Kidney capillary endothelial cell (primary cell): ENCODE data around the gene PPP1R7.
"Not testable (repeated sequence)": the region's sequence is repeated elsewhere in the genome, so short reads cannot be mapped to it uniquely, and the experiment has no call there.

Source experiments
- DNase-seq: peaks from one replicate; pipeline ENCODE4 v3.0.0-alpha.2; 2018; ENCODE audit warnings: low spot score

Gene PPP1R7

GRCh38 chr2:241149925-241150659 lies at the start of gene PPP1R7:
TSS of gene PPP1R7 (plus strand) at chr2:241150467. CDS start at chr2:241150496, 29 bp downstream.
- peak; percentile 89 for DNase-seq

GRCh38 chr2:241102239-241102803 lies 47.9 kb upstream of the PPP1R7 start, which contains the start of gene MTERF4:
TSS of gene MTERF4 (minus strand) at chr2:241102287. CDS start at chr2:241102273, 14 bp downstream.
- DNase-seq = peak; percentile 74

- no peak for DNase-seq
These were observed 47.1 kb upstream of the PPP1R7 start for GRCh38 chr2:241103176-241103595.

- not testable (repeated sequence) for DNase-seq
These were observed 45.7 kb upstream of the PPP1R7 start for GRCh38 chr2:241104611-241105010.

- DNase-seq = no peak
These were observed 44.6 kb upstream of the PPP1R7 start for GRCh38 chr2:241105641-241106040.

- DNase-seq = no peak
These were observed 43.1 kb upstream of the PPP1R7 start for GRCh38 chr2:241107031-241107783.

GRCh38 chr2:241108271-241109209 lies 41.7 kb upstream of the PPP1R7 start:
- DNase-seq = no peak

- DNase-seq = no peak
These were observed 40.8 kb upstream of the PPP1R7 start for GRCh38 chr2:241109210-241110088.

- DNase-seq = no peak
These were observed 40.1 kb upstream of the PPP1R7 start for GRCh38 chr2:241110089-241110606.

GRCh38 chr2:241110607-241111439 lies 39.4 kb upstream of the PPP1R7 start:
- no peak for DNase-seq

- DNase-seq = no peak
These were observed 38.8 kb upstream of the PPP1R7 start for GRCh38 chr2:241111440-241111805.

GRCh38 chr2:241112046-241112445 lies 38.2 kb upstream of the PPP1R7 start:
- DNase-seq = no peak

GRCh38 chr2:241112592-241112991 lies 37.7 kb upstream of the PPP1R7 start:
- no peak for DNase-seq

GRCh38 chr2:241114836-241115235 lies 35.4 kb upstream of the PPP1R7 start:
- DNase-seq = no peak

- no peak for DNase-seq
These were observed 34.9 kb upstream of the PPP1R7 start for GRCh38 chr2:241115361-241115760.

- no peak for DNase-seq
These were observed 33.4 kb upstream of the PPP1R7 start for GRCh38 chr2:241116606-241117560.

- DNase-seq = no peak
These were observed 31.3 kb upstream of the PPP1R7 start for GRCh38 chr2:241118737-241119505.

GRCh38 chr2:241120440-241120839 lies 29.8 kb upstream of the PPP1R7 start:
- no peak for DNase-seq
